Measurements from ENCODE around the gene PARN. TPM values are rescaled to one million over a fixed set of nuclear protein-coding genes. Genes with fewer than 3 reads are reported as not detected.
A peak's percentile ranks its signal among the peaks of the same experiment; 100 is the strongest.

Gene PARN
- total RNA-seq, 1 experiment from 2014 or later: 56.2 TPM

DNA sequence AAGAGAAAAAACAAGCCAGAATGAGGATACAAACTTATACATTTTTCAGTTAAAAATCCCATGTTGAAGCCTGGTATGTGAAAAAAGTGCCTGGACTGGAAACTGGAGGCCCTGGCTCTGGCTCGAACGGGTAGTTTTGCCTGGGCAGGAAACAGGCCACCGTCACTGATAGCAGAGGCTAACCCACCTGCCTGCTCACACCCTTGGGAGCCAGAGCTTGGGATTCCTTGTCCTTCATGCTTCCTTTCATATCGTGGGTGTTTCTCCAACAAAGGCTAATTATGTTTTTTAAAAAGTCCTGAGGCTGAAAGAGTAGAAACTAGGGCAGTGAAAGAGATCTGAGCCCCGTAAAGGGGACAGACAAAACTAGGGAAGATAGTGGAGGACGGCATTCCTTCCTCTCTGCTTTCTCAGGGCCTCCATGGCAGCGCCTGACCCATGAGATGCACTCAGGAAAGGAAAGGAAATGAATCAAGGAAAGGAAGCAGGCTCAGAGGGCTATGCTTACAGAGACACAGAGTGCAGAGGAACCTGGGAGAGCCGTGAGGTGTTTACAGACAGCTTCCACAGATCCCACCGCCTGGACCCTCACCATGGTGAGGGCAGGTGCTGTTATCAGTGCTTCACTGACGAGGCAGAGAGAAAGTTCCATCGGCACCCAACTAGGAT is 138.1 kb downstream of the PARN start:
- H3K4me1 Mint-ChIP-seq: peaks cover 47 to 55% of the 10 kb centered on the region in 2 experiments
- no peak overlapping the region for H2BK20ac ChIP-seq (ENCODE audit: low read depth, low read length, poor library complexity, severe bottlenecking)
- no peak overlapping the region for H2BK5ac ChIP-seq (ENCODE audit: insufficient read length, low read length)
- no peak overlapping the region for H3K27ac ChIP-seq (ENCODE audit: insufficient read length, low read depth, low read length)
- no peak overlapping the region for H3K23ac ChIP-seq (ENCODE audit: insufficient read length, low read depth, low read length)
- H3K18ac ChIP-seq (ENCODE audit: insufficient read length, low read depth, low read length): no peak overlapping the region
- H4K91ac ChIP-seq (ENCODE audit: insufficient read length, low read depth, low read length): no peak overlapping the region
- H3K4ac ChIP-seq (ENCODE audit: low read depth, low read length): no peak overlapping the region
- no peaks in the 10 kb centered on the region for H3K79me2 ChIP-seq (ENCODE audit: insufficient read depth, low read length)
- WGBS (ENCODE audit: extremely low coverage, insufficient read length, low lambda C conversion rate): no CpG with 5 or more reads among the region's 11 CpGs
- H3K79me1 ChIP-seq (ENCODE audit: insufficient read depth, low read depth, low read length, poor library complexity, severe bottlenecking): no peaks in the 10 kb centered on the region
- no peak overlapping the region for H4K8ac ChIP-seq (replicated peaks; ENCODE audit: insufficient read length, low read depth, low read length)
- no peaks in the 10 kb centered on the region for H3K23me2 ChIP-seq (ENCODE audit: insufficient read length, low read depth, low read length, poor library complexity, severe bottlenecking)
- H3K27me3 ChIP-seq (ENCODE audit: insufficient read depth, low read length): no peaks in the 10 kb centered on the region
- H2BK15ac ChIP-seq (ENCODE audit: low read depth, low read length): no peak overlapping the region
- H3K9ac ChIP-seq (ENCODE audit: extremely low read depth, insufficient read length, low read length): no peak overlapping the region
- no peaks in the 10 kb centered on the region for H3K9me3 Mint-ChIP-seq
- peaks cover 4% of the 10 kb centered on the region; the same call in 1 of the 2 replicates for H3K4me1 ChIP-seq (ENCODE audit: insufficient read depth, low read length)
- no peak overlapping the region for H3K56ac ChIP-seq (ENCODE audit: insufficient read length, low read depth, low read length)
- no peak overlapping the region for H3K4me3 Mint-ChIP-seq
- H4K5ac ChIP-seq (ENCODE audit: insufficient read length, low read depth, low read length): no peak overlapping the region
- no peak overlapping the region for H3K14ac ChIP-seq (ENCODE audit: insufficient read depth, low read length)
- H3K27me3 Mint-ChIP-seq (ENCODE audit: low read depth): no peaks in the 10 kb centered on the region; the same call in 1 of the 2 replicates
- TF ChIP-seq, protein P1, sequence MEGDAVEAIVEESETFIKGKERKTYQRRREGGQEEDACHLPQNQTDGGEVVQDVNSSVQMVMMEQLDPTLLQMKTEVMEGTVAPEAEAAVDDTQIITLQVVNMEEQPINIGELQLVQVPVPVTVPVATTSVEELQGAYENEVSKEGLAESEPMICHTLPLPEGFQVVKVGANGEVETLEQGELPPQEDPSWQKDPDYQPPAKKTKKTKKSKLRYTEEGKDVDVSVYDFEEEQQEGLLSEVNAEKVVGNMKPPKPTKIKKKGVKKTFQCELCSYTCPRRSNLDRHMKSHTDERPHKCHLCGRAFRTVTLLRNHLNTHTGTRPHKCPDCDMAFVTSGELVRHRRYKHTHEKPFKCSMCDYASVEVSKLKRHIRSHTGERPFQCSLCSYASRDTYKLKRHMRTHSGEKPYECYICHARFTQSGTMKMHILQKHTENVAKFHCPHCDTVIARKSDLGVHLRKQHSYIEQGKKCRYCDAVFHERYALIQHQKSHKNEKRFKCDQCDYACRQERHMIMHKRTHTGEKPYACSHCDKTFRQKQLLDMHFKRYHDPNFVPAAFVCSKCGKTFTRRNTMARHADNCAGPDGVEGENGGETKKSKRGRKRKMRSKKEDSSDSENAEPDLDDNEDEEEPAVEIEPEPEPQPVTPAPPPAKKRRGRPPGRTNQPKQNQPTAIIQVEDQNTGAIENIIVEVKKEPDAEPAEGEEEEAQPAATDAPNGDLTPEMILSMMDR (conservative IDR thresholded peaks at IDR 0.05): no peak
- no peak for DNase-seq
- H3K4me2 ChIP-seq (ENCODE audit: insufficient read depth, insufficient read length, low read length): no peak overlapping the region
- no peak overlapping the region for H2BK12ac ChIP-seq (ENCODE audit: insufficient read length, low read depth, low read length)
- no peak overlapping the region for H3T11ph ChIP-seq (ENCODE audit: low read length)
- H2AFZ ChIP-seq (ENCODE audit: low read length): no peak overlapping the region
- no peaks in the 10 kb centered on the region for H3K9me3 ChIP-seq (ENCODE audit: control insufficient read depth, low read depth, low read length)
- H3K27ac Mint-ChIP-seq: peak overlapping the region; percentile 46 to 95 (median 59)
- no peak overlapping the region for H2AK5ac ChIP-seq (ENCODE audit: insufficient read length, low read length)
- no peaks in the 10 kb centered on the region for H4K20me1 ChIP-seq (ENCODE audit: control insufficient read depth, insufficient read depth, insufficient read length)
- H2BK120ac ChIP-seq (ENCODE audit: low read depth, low read length, poor library complexity, severe bottlenecking): no peak overlapping the region
- peaks cover 0 to 8% (median 0%) of the 10 kb centered on the region in 3 experiments; a peak in 1 of 7 replicates for H3K36me3 Mint-ChIP-seq (ENCODE audit: insufficient read depth in 1 of 3, low read depth in 3 of 3)
